Measurements from ENCODE around the gene PTGR3. TPM values are rescaled to one million over a fixed set of nuclear protein-coding genes. Genes with fewer than 3 reads are reported as not detected.
A peak's percentile ranks its signal among the peaks of the same experiment; 100 is the strongest.

Gene PTGR3
- total RNA-seq, 4 donors from 2014 or later, result 16.9 to 24.3 (median 21.1) TPM

DNA sequence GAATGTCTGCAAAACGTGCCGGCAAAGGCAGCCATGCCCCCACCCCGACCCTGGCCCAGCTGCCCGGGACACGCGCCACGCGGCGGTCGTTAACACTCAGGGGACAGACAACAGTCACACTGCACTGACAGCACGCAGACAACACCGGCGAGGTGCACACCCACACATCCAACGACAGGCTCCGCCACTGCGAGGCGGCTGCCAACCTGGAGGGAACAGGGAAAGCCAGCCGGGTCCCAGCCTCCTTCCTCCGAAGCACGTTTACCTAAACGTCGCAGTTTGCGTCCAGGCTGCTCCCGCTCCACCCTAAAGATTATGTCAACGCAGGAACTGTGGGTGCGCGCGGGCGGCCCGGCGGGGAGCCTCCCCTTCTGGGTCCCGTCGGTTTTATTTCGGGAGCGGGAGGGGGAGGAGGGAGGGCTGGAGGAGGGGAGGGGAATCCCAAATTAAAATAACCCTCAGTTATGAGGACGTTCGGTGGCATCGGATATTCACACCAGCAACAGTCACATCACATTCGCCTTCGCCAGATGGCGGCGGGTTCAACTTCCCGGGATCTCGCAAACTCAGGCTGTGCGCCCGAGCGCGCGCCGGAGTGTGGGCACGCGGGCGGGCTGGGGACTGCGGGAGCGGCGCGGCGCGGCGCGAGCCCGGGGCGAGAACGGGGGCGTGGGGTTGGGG lies 644 bp downstream of the PTGR3 start:
- DNase-seq (ENCODE audit: low spot score), result no peak
- peak; percentile 9 for ATAC-seq (ENCODE audit: low FRiP score)
- no peak for TF ChIP-seq CTCF (IDR thresholded peaks at IDR 0.05)

DNA sequence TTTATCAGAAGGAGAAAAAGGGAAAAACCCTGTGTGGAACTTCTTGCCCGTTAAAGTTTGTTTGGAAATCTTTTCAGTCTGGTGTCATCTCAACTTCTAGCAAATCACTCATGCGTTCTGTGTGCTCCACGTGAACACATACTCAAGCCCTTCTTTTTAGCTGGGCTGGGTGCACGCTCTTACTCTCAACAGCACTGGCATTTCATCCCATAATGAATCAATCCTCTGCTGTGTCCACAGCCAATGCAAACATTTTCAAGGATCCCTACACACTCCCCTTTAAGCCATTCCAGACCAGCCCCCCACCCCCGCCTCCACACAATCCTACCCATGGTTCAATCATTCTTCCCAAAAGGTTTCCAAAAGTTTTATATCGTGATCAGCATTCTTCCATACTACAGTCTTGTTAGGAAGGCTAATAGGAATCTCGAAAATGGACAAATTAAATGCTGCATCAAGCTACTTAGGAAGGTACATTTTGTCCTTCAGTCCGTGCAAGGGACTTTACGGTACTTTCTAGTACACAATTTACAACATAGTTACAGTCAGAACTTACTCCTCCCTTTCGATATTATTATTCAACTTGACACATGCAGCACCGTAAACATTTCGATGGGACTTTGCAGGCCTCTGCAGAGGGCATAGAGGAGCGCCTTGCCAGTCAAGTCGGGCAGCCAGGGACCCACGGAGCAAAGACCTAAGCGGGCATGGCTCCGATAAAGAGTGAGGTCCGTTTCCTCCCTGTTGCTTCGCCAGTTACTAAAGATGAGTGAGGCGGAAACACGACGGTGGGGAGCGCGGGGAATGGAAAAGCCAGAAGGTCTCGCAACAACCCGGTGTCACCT lies 1.4 kb downstream of the PTGR3 start:
- DNase-seq (ENCODE audit: low spot score), result no peak
- TF ChIP-seq CTCF (IDR thresholded peaks at IDR 0.05), result no peak
- ATAC-seq (ENCODE audit: low FRiP score), result no peak

DNA sequence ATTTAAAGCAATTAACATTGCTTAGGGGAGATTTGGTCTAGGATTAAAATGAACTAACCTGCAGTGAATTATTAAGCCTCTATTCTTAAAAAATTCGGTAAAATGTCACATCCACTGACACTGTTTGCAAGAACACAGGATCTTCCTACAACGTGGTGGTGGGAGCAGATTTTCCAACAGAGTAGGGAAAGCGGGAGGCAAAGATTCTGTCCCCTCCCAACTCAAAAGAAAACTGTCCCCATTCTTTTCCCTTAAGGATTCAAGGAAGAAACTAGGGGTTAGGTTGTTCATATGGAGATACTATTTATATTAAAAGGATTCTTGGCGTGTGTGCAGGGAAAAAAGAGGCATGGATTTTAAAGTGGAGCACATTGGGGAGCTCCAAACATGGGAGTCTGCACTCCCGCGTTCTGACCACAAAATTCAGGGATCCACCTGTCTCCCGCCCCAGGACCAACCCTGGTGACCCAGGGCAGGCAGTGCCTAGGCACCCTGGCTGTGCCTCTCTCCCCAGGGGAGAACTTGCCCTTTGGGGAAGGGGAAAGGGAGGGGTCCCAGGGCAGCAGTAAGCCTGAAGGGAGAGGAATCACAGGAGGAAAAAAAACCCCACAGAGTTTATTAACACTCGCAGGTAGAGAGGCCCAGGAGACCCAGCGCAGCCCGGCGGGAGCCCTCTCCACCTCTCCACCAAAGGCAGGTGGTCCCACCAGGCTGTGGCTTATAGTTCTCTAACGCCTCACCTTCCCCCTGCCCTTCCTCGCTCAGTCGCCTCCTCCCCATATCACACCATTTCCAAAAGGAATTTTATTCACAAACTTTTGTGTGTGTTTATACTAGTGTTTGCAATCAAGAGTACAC lies 2.3 kb downstream of the PTGR3 start:
- DNase-seq (ENCODE audit: low spot score), result no peak
- no peak for TF ChIP-seq CTCF (IDR thresholded peaks at IDR 0.05)
- no peak for ATAC-seq (ENCODE audit: low FRiP score)

- no peak for ATAC-seq (ENCODE audit: low FRiP score)
- TF ChIP-seq CTCF (IDR thresholded peaks at IDR 0.05), result no peak
- no peak for DNase-seq (ENCODE audit: low spot score)
Observed at GRCh38 chr18:75205514-75206132, 3.3 kb downstream of the PTGR3 start.

DNA sequence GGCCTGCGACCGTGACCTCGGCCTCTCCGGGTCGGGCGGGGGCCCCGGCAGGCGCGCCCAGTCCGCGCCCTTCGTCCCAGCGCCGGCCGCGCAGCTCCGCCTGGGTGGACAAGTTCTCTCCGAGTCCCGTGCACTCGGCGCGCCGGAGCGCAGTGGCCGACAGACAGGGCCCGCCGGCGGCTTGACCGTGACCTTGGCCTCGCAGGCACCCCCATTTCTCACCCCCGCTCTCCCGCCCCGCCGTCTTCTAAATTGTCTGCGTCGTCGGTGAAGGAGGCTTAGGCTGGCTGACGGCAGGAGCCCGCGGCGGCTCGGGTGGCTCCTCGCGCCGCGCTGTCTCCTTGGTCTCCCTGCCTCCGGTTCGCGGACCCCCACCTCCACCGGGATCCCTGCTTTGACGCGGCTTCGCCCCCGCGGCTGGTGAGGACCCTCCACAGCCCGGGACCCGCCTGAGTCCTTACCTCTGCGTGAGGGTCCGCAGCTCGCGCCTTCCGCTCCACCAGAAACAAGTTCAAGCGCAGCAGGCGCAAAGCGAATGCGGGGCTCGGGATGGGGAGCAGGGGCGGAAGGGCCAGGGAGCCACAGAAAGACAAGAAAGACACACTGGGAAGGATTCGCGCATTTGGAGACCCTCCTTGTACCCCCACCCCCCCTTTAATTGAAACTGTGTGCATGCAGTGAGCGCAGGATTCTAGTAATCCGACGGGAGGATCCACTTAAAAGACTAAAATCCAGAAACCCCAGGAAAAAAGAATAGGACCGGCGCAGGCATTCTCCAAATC lies 4.0 kb downstream of the PTGR3 start:
- no peak for TF ChIP-seq CTCF (IDR thresholded peaks at IDR 0.05)
- no peak for ATAC-seq (ENCODE audit: low FRiP score)
- no peak for DNase-seq (ENCODE audit: low spot score)

DNA sequence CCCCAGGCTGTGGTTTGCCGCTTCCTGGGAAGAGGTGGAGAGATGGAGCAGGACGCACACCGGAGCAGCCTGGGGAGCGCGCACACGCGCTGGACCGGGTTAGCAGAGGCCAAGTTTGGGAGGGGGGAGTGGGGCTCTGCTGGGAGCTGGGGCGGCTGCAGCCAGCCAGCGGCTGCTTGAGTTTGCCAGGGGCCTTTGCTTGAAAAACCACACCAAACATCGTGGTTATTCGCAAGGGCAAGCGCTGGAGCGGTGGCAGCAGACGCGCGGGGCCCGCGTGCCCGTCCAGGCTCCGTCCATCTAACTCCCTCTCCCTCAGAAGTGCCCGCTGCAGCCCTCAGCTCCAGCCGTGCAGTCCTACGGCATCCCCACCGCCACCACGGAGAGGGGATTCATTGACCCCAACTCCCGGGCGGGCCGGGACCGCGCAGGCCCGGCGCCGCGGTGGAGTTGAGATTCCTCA lies 4.6 kb downstream of the PTGR3 start:
- ATAC-seq (ENCODE audit: low FRiP score) (no peak), DNase-seq (ENCODE audit: low spot score) (no peak)
- no peak for TF ChIP-seq CTCF (IDR thresholded peaks at IDR 0.05)
